Limb (tissue), 2 donors: ENCODE results near the gene IPO13.
A peak's percentile ranks its signal among the peaks of the same experiment; 100 is the strongest.

ENCODE experiments used
- DNase-seq, 2 donors: peaks; one replicate each; pipeline ENCODE4 v3.0.0-alpha.2; 2016; ENCODE audit errors: extremely low spot score in 2 of 2

The IPO13 gene

GRCh38 chr1:43951021-43951985 is 4.6 kb downstream of the IPO13 start:
- DNase-seq, result no peak

GRCh38 chr1:43952731-43953346 is 6.1 kb downstream of the IPO13 start:
- DNase-seq, result peak in 1 of 2 donors; percentile 57

- DNase-seq, result no peak
Measured at GRCh38 chr1:43953361-43953760, 6.6 kb downstream of the IPO13 start.

- DNase-seq, result no peak
Measured at GRCh38 chr1:43954036-43954435, 7.3 kb downstream of the IPO13 start.

- DNase-seq, result no peak
Measured at GRCh38 chr1:43956234-43956633, 9.5 kb downstream of the IPO13 start.

- no peak for DNase-seq
Measured at GRCh38 chr1:43957407-43958040, 10.8 kb downstream of the IPO13 start.

GRCh38 chr1:43958351-43959255 is 11.9 kb downstream of the IPO13 start:
- DNase-seq, result no peak

- DNase-seq, result no peak
Measured at GRCh38 chr1:43960798-43961197, 14.0 kb downstream of the IPO13 start.

- DNase-seq, result no peak
Measured at GRCh38 chr1:43961692-43962091, 14.9 kb downstream of the IPO13 start.

- DNase-seq, result no peak
Measured at GRCh38 chr1:43962324-43962723, 15.6 kb downstream of the IPO13 start.

GRCh38 chr1:43963006-43963405 is 16.3 kb downstream of the IPO13 start:
- DNase-seq, result no peak

- no peak for DNase-seq
Measured at GRCh38 chr1:43963890-43964289, 17.1 kb downstream of the IPO13 start.

GRCh38 chr1:43965316-43965715 is 18.6 kb downstream of the IPO13 start:
- DNase-seq, result no peak

- no peak for DNase-seq
Measured at GRCh38 chr1:43968348-43968948, 21.7 kb downstream of the IPO13 start.

- no peak for DNase-seq
Measured at GRCh38 chr1:43969416-43969745, 22.6 kb downstream of the IPO13 start.

GRCh38 chr1:43969746-43970466 is 23.2 kb downstream of the IPO13 start, which contains the start of gene DPH2:
DPH2 (plus strand) TSS chr1:43970010; CDS start chr1:43970176, 166 bp downstream.
- peak; percentile 96 to 98 for DNase-seq

- no peak for DNase-seq
Measured at GRCh38 chr1:43970502-43970901, 23.8 kb downstream of the IPO13 start.

GRCh38 chr1:43970911-43971310 is 24.2 kb downstream of the IPO13 start:
- no peak for DNase-seq

GRCh38 chr1:43971336-43971980 is 24.7 kb downstream of the IPO13 start:
- DNase-seq, result peak in 1 of 2 donors; percentile 21
